Activated T-cell treated with anti-CD3 and anti-CD28 coated beads, Interleukin-2, amount 50 U/mL, for 48 hours (primary cell): ENCODE data around the gene HSFX2.
"Not testable (repeated sequence)": the region's sequence is repeated elsewhere in the genome, so short reads cannot be mapped to it uniquely, and the experiment has no call there.

ENCODE experiments used
- DNase-seq, 2 experiments: peaks; one replicate each; pipeline ENCODE4 v3.0.0-alpha.2; 2020

Gene HSFX2

GRCh38 chrX:149595214-149595613, at the start of gene HSFX2:
HSFX2 (minus strand) TSS chrX:149595314; CDS start chrX:149594700, 614 bp downstream.
- DNase-seq: not testable (repeated sequence)

GRCh38 chrX:149643496-149643895, 48.4 kb upstream of the HSFX2 start:
- no peak for DNase-seq

- DNase-seq: no peak
Observed at GRCh38 chrX:149641835-149642234, 46.7 kb upstream of the HSFX2 start.

GRCh38 chrX:149641432-149641831, 46.3 kb upstream of the HSFX2 start:
- DNase-seq: no peak

GRCh38 chrX:149639568-149639967, 44.5 kb upstream of the HSFX2 start:
- no peak for DNase-seq

GRCh38 chrX:149638860-149639259, 43.7 kb upstream of the HSFX2 start:
- DNase-seq: no peak

GRCh38 chrX:149633511-149633910, 38.4 kb upstream of the HSFX2 start:
- DNase-seq: no peak

GRCh38 chrX:149631234-149632165, 36.4 kb upstream of the HSFX2 start, which contains the start of gene TMEM185A:
TMEM185A (minus strand) TSS chrX:149631792; CDS start chrX:149631580, 212 bp downstream.
- DNase-seq: peak; percentile 77 to 82

GRCh38 chrX:149630681-149631233, 35.6 kb upstream of the HSFX2 start:
- DNase-seq: no peak

GRCh38 chrX:149629730-149630387, 34.7 kb upstream of the HSFX2 start:
- DNase-seq: no peak

- no peak for DNase-seq
Observed at GRCh38 chrX:149628768-149629167, 33.7 kb upstream of the HSFX2 start.

- DNase-seq: no peak
Observed at GRCh38 chrX:149628280-149628679, 33.2 kb upstream of the HSFX2 start.

GRCh38 chrX:149626829-149627228, 31.7 kb upstream of the HSFX2 start:
- not testable (repeated sequence) for DNase-seq

- not testable (repeated sequence) for DNase-seq
Observed at GRCh38 chrX:149619662-149620061, 24.5 kb upstream of the HSFX2 start.

- DNase-seq: no peak
Observed at GRCh38 chrX:149618871-149619270, 23.8 kb upstream of the HSFX2 start.

GRCh38 chrX:149611623-149612175, 16.6 kb upstream of the HSFX2 start:
- no peak for DNase-seq

GRCh38 chrX:149610511-149610910, 15.4 kb upstream of the HSFX2 start:
- DNase-seq: no peak

- no peak for DNase-seq
Observed at GRCh38 chrX:149607699-149608098, 12.6 kb upstream of the HSFX2 start.

- DNase-seq: not testable (repeated sequence)
Observed at GRCh38 chrX:149605248-149605885, 10.3 kb upstream of the HSFX2 start.

- not testable (repeated sequence) for DNase-seq
Observed at GRCh38 chrX:149598603-149599002, 3.5 kb upstream of the HSFX2 start.

- DNase-seq: not testable (repeated sequence)
Observed at GRCh38 chrX:149595943-149596342, 829 bp upstream of the HSFX2 start.

GRCh38 chrX:149590993-149591392, 4.1 kb downstream of the HSFX2 start:
- DNase-seq: not testable (repeated sequence)

- not testable (repeated sequence) for DNase-seq
Observed at GRCh38 chrX:149587359-149587758, 7.8 kb downstream of the HSFX2 start, which contains the start of gene MAGEA9B. MAGEA9B (minus strand) TSS chrX:149587459; CDS start chrX:149583179, 4,280 bp downstream.
